ENCODE data around the gene ACAP3.
"Not testable (repeated sequence)": the region's sequence is repeated elsewhere in the genome, so short reads cannot be mapped to it uniquely, and the experiment has no call there.

Gene ACAP3

GRCh38 chr1:1262758-1263157 lies 45.0 kb downstream of the ACAP3 start:
- DNase-seq (ENCODE audit: low spot score) = no peak

GRCh38 chr1:1262071-1262470 lies 45.7 kb downstream of the ACAP3 start:
- DNase-seq (ENCODE audit: low spot score) = no peak

- DNase-seq (ENCODE audit: low spot score) = no peak
Measured at GRCh38 chr1:1260843-1261560, 46.7 kb downstream of the ACAP3 start.

- no peak for DNase-seq (ENCODE audit: low spot score)
Measured at GRCh38 chr1:1259951-1260600, 47.7 kb downstream of the ACAP3 start.

- no peak for DNase-seq (ENCODE audit: low spot score)
Measured at GRCh38 chr1:1259540-1259939, 48.2 kb downstream of the ACAP3 start.

GRCh38 chr1:1259119-1259488 lies 48.6 kb downstream of the ACAP3 start:
- no peak for DNase-seq (ENCODE audit: low spot score)

GRCh38 chr1:1256956-1257871 lies 50.5 kb downstream of the ACAP3 start:
- DNase-seq (ENCODE audit: low spot score) = no peak

- DNase-seq (ENCODE audit: low spot score) = no peak
Measured at GRCh38 chr1:1255611-1256010, 52.1 kb downstream of the ACAP3 start.

GRCh38 chr1:1255078-1255477 lies 52.7 kb downstream of the ACAP3 start:
- DNase-seq (ENCODE audit: low spot score) = no peak

- no peak for DNase-seq (ENCODE audit: low spot score)
Measured at GRCh38 chr1:1254667-1254998, 53.1 kb downstream of the ACAP3 start.

GRCh38 chr1:1253972-1254666 lies 53.6 kb downstream of the ACAP3 start:
- no peak for DNase-seq (ENCODE audit: low spot score)

- DNase-seq (ENCODE audit: low spot score) = no peak
Measured at GRCh38 chr1:1253314-1253713, 54.4 kb downstream of the ACAP3 start.

- DNase-seq (ENCODE audit: low spot score) = peak; percentile 68
Measured at GRCh38 chr1:1250786-1251284, 56.9 kb downstream of the ACAP3 start.

GRCh38 chr1:1248009-1248913 lies 59.5 kb downstream of the ACAP3 start:
- not testable (repeated sequence) for DNase-seq (ENCODE audit: low spot score)

- no peak for DNase-seq (ENCODE audit: low spot score)
Measured at GRCh38 chr1:1247341-1247913, 60.3 kb downstream of the ACAP3 start.

- DNase-seq (ENCODE audit: low spot score) = no peak
Measured at GRCh38 chr1:1246577-1247340, 61.0 kb downstream of the ACAP3 start, which contains the start of gene C1QTNF12. Gene C1QTNF12 (minus strand): TSS chr1:1246722. CDS start chr1:1246690, 32 bp downstream.

GRCh38 chr1:1245817-1246576 lies 61.7 kb downstream of the ACAP3 start:
- no peak for DNase-seq (ENCODE audit: low spot score)

GRCh38 chr1:1245178-1245816 lies 62.4 kb downstream of the ACAP3 start:
- DNase-seq (ENCODE audit: low spot score) = no peak

All from CD4-positive, alpha-beta T cell treated with Interleukin-2 at 100 ng/mL for 4 hours (primary cell).